GM12878 (cell line): ENCODE measurements around the gene EIF2S3B.

Experiments used
- BRCA1 ChIP-seq: IDR thresholded peaks from 2 replicates; pipeline ENCODE4 v1.6.1; 2011; ENCODE audit warnings: low read depth, low read length, improper control_type of control experiment
- CTCF ChIP-seq, 3 experiments: IDR thresholded peaks in 2 of 3; conservative IDR thresholded peaks in 1 of 3; 2 replicates each; pipeline ENCODE4 v1.5.1; 2011; ENCODE audit warnings: low read depth in 3 of 3, low read length in 3 of 3, mild to moderate bottlenecking in 3 of 3, control low read depth in 2 of 3, moderate library complexity in 2 of 3, inconsistent platforms in 1 of 3, mixed read lengths in 1 of 3; ENCODE audit not compliant: control insufficient read depth in 2 of 3, insufficient read depth in 1 of 3; ENCODE audit errors: extremely low read depth in 1 of 3
- E2F8 ChIP-seq: fragments of 450-650 bp; IDR thresholded peaks from 2 replicates; pipeline ENCODE4 v1.6.1; 2018; ENCODE audit warnings: mild to moderate bottlenecking, low read depth, moderate library complexity; ENCODE audit not compliant: partially characterized antibody
- EP300 ChIP-seq, 2 experiments: fragments of 150-350 bp in 1 of 2; IDR thresholded peaks; 2 replicates each; pipeline ENCODE4 v1.6.1; 2011 to 2012; ENCODE audit warnings: low read depth in 2 of 2, low read length in 2 of 2, borderline replicate concordance in 1 of 2, improper control_type of control experiment in 1 of 2, inconsistent platforms in 1 of 2; ENCODE audit not compliant: control insufficient read depth in 1 of 2
- GABPA ChIP-seq: IDR thresholded peaks from 2 replicates; pipeline ENCODE4 v1.6.1; 2014; ENCODE audit warnings: antibody characterized with exemption, low read depth, mild to moderate bottlenecking, inconsistent platforms
- MTA3 ChIP-seq: IDR thresholded peaks from 2 replicates; pipeline ENCODE4 v1.6.1; 2012; ENCODE audit warnings: low read length, inconsistent platforms, borderline replicate concordance
- NR2F1 ChIP-seq: fragments of 450-650 bp; conservative IDR thresholded peaks from 2 replicates; pipeline ENCODE4 v1.6.1; 2017; ENCODE audit warnings: mild to moderate bottlenecking
- POLR2A ChIP-seq: IDR thresholded peaks from 2 replicates; pipeline ENCODE4 v1.6.1; 2011; ENCODE audit warnings: low read depth, mild to moderate bottlenecking, low read length
- SUPT20H ChIP-seq: IDR thresholded peaks from 2 replicates; pipeline ENCODE4 v1.6.1; 2011; ENCODE audit warnings: low read depth, mild to moderate bottlenecking, low read length, moderate library complexity, borderline replicate concordance; ENCODE audit not compliant: control insufficient read depth
- TARDBP ChIP-seq: IDR thresholded peaks from 2 replicates; pipeline ENCODE4 v1.6.1; 2016; ENCODE audit warnings: borderline replicate concordance
- TCF7 ChIP-seq: IDR thresholded peaks from 2 replicates; pipeline ENCODE4 v1.6.1; 2014; ENCODE audit warnings: antibody characterized with exemption, borderline replicate concordance
- TF ChIP-seq, protein P1 (sequence below): IDR thresholded peaks from 2 replicates; pipeline ENCODE4 v1.6.1; 2011; ENCODE audit warnings: borderline replicate concordance, low read depth, mild to moderate bottlenecking, moderate library complexity, mixed read lengths, low read length; ENCODE audit not compliant: insufficient read depth; ENCODE audit errors: extremely low read length
- TF ChIP-seq, protein P2 (sequence below): IDR thresholded peaks from 2 replicates; pipeline ENCODE4 v1.6.1; 2012; ENCODE audit warnings: low read depth, low read length, improper control_type of control experiment
- TF ChIP-seq, protein P3 (sequence below): fragments of 450-650 bp; IDR thresholded peaks from 2 replicates; pipeline ENCODE4 v1.6.1; 2017; ENCODE audit warnings: borderline replicate concordance

- TF ChIP-seq CTCF (IDR thresholded peaks at IDR 0.05 in 2 of 3, conservative IDR thresholded peaks at IDR 0.05 in 1 of 3; ENCODE audit: control insufficient read depth in 2 of 3, extremely low read depth in 1 of 3, insufficient read depth in 1 of 3, low read depth in 3 of 3, low read length in 3 of 3): no peak
- TF ChIP-seq MTA3: no peak
- no peak for TF ChIP-seq BRCA1
- no peak for TF ChIP-seq TARDBP
- no peak for TF ChIP-seq E2F8
- TF ChIP-seq SUPT20H: no peak
- no peak for TF ChIP-seq NR2F1
- TF ChIP-seq TCF7: no peak
- 0 out of 2 replicates have a peak, but pooled peaks have one; percentile 14 for TF ChIP-seq GABPA
- TF ChIP-seq, protein P1, sequence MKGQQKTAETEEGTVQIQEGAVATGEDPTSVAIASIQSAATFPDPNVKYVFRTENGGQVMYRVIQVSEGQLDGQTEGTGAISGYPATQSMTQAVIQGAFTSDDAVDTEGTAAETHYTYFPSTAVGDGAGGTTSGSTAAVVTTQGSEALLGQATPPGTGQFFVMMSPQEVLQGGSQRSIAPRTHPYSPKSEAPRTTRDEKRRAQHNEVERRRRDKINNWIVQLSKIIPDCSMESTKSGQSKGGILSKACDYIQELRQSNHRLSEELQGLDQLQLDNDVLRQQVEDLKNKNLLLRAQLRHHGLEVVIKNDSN: no peak
- peak; percentile 34 to 41; a peak in 1 of 4 replicates for TF ChIP-seq EP300 (IDR thresholded peaks at IDR 0.05; ENCODE audit: borderline replicate concordance in 1 of 2, control insufficient read depth in 1 of 2, low read depth in 2 of 2, low read length in 2 of 2)
- no peak for TF ChIP-seq POLR2A
- TF ChIP-seq, protein P2, sequence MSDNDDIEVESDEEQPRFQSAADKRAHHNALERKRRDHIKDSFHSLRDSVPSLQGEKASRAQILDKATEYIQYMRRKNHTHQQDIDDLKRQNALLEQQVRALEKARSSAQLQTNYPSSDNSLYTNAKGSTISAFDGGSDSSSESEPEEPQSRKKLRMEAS: no peak
- TF ChIP-seq, protein P3, sequence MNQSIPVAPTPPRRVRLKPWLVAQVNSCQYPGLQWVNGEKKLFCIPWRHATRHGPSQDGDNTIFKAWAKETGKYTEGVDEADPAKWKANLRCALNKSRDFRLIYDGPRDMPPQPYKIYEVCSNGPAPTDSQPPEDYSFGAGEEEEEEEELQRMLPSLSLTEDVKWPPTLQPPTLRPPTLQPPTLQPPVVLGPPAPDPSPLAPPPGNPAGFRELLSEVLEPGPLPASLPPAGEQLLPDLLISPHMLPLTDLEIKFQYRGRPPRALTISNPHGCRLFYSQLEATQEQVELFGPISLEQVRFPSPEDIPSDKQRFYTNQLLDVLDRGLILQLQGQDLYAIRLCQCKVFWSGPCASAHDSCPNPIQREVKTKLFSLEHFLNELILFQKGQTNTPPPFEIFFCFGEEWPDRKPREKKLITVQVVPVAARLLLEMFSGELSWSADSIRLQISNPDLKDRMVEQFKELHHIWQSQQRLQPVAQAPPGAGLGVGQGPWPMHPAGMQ: no peak
Measured at GRCh38 chr12:10557766-10558165, 52.1 kb downstream of the EIF2S3B start.
